Neural progenitor cell (in vitro differentiated cells): ENCODE measurements around the gene OR52N1. TPM values are rescaled to one million over a fixed set of nuclear protein-coding genes. Genes with fewer than 3 reads are reported as not detected.

Source experiments
- DNase-seq: peaks from one replicate; pipeline ENCODE4 v3.0.0-alpha.2; 2016; ENCODE audit warnings: low spot score
- H2AFZ ChIP-seq: fragments of 200-600 bp; sonication (generic); replicated peaks from 2 replicates; pipeline ENCODE4 v1.6.1; 2016; ENCODE audit warnings: antibody characterized with exemption
- H3F3A ChIP-seq: fragments of 200-600 bp; sonication (generic); 2 replicates; pipeline ENCODE4 v1.6.1; 2016; ENCODE audit warnings: antibody characterized with exemption, low read depth
- H3K27ac ChIP-seq: fragments of 200-600 bp; sonication (generic); 2 replicates; pipeline ENCODE4 v1.5.1; 2016; ENCODE audit warnings: mild to moderate bottlenecking
- H3K27me3 ChIP-seq: fragments of 200-600 bp; sonication (generic); 2 replicates; pipeline ENCODE4 v1.6.1; 2016; ENCODE audit warnings: mild to moderate bottlenecking, moderate library complexity
- H3K36me3 ChIP-seq: fragments of 200-600 bp; sonication (generic); 2 replicates; pipeline ENCODE4 v1.5.1; 2016
- H3K4me1 ChIP-seq: fragments of 200-600 bp; sonication (generic); 2 replicates; pipeline ENCODE4 v1.6.1; 2016; ENCODE audit warnings: mixed run types
- H3K4me2 ChIP-seq: fragments of 200-600 bp; sonication (generic); 2 replicates; pipeline ENCODE4 v1.6.1; 2016
- H3K4me3 ChIP-seq: fragments of 200-600 bp; sonication (generic); 2 replicates; pipeline ENCODE4 v1.5.1; 2016
- H3K79me2 ChIP-seq: fragments of 200-600 bp; sonication (generic); 2 replicates; pipeline ENCODE4 v1.6.1; 2016; ENCODE audit warnings: low read depth
- H3K9ac ChIP-seq: fragments of 200-600 bp; sonication (generic); 2 replicates; pipeline ENCODE4 v1.6.1; 2016
- H3K9me3 ChIP-seq: fragments of 200-600 bp; sonication (generic); 2 replicates; pipeline ENCODE4 v1.5.1; 2016; ENCODE audit warnings: low read depth
- H4K20me1 ChIP-seq: fragments of 200-600 bp; sonication (generic); 2 replicates; pipeline ENCODE4 v1.6.1; 2016; ENCODE audit warnings: low read depth
- H3K27ac Mint-ChIP-seq: 3 replicates; pipeline ENCODE4 v1.8.0; 2021; ENCODE audit warnings: mixed read lengths
- H3K27me3 Mint-ChIP-seq: 2 replicates; pipeline ENCODE4 v1.8.0; 2022; ENCODE audit warnings: low read depth, mild to moderate bottlenecking, inconsistent platforms, moderate library complexity, mixed read lengths; ENCODE audit not compliant: insufficient read depth
- H3K36me3 Mint-ChIP-seq: 3 replicates; pipeline ENCODE4 v1.8.0; 2021; ENCODE audit warnings: mixed read lengths
- H3K4me1 Mint-ChIP-seq: 3 replicates; pipeline ENCODE4 v1.8.0; 2021; ENCODE audit warnings: mixed read lengths
- H3K4me3 Mint-ChIP-seq: 3 replicates; pipeline ENCODE4 v1.8.0; 2021; ENCODE audit warnings: mild to moderate bottlenecking, moderate library complexity, mixed read lengths
- H3K9me3 Mint-ChIP-seq: 3 replicates; pipeline ENCODE4 v1.8.0; 2020; ENCODE audit warnings: mixed read lengths
- EZH2 ChIP-seq: fragments of 200-600 bp; sonication (generic); IDR thresholded peaks from 2 replicates; pipeline ENCODE4 v1.6.1; 2017; ENCODE audit warnings: antibody characterized with exemption, mild to moderate bottlenecking, moderate library complexity
- EZH2phosphoT487 ChIP-seq: fragments of 200-600 bp; sonication (generic); IDR thresholded peaks from 2 replicates; pipeline ENCODE4 v1.6.1; 2017; ENCODE audit warnings: antibody characterized with exemption
- total RNA-seq: library from RNA; depleted of rRNA; stranded (reverse); fragments of >200 nt; gene quantifications from 2 replicates; pipeline ENCODE4 v1.2.3, GENCODE V29; 2015; ENCODE audit warnings: low replicate concordance
- TF ChIP-seq, protein P1 (sequence below): fragments of 200-600 bp; sonication (generic); IDR thresholded peaks from 2 replicates; pipeline ENCODE4 v1.5.1; 2017; ENCODE audit warnings: antibody characterized with exemption, mild to moderate bottlenecking

Gene OR52N1
- total RNA-seq, 1 donor from 2014 or later = not detected

DNA sequence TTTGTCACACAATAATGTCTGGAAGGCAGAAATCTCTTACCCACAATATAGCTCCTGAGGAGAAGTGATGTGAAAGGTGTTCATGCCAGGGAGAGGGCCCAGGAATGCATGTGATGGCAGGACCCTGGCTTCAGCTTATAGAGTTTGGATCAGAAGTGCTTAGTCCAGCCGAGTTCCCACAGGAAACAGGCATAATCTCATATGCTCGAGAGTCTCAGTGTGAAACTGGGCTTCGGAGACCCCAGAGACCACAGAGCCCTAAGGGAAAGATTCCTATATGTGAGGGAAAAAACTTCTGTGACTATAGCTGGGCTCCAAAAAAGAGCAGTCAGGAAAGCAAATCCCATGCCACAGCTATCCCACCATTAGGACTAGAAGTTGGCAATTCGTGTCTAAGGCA, 7.8 kb downstream of the OR52N1 start, which contains the start of gene OR52N5:
TSS of gene OR52N5 (minus strand) at position 101 of the 400 bp plus-strand sequence. CDS start 4,721 bp downstream, outside the sequence.
- no peaks in the 10 kb centered on the region for H3K36me3 ChIP-seq
- no peaks in the 10 kb centered on the region for H3K36me3 Mint-ChIP-seq
- H3K4me3 Mint-ChIP-seq = no peak within 1 kb of the TSS
- no peaks in the 10 kb centered on the region for H3K4me1 ChIP-seq
- no peak within 1 kb of the TSS for H2AFZ ChIP-seq
- H3K4me1 Mint-ChIP-seq = no peaks in the 10 kb centered on the region
- H3K27ac Mint-ChIP-seq = no peak within 1 kb of the TSS
- H4K20me1 ChIP-seq = no peaks in the 10 kb centered on the region
- no peak for DNase-seq
- no peak within 1 kb of the TSS for H3K4me2 ChIP-seq
- no peak within 1 kb of the TSS for H3K27ac ChIP-seq
- H3K79me2 ChIP-seq = no peaks in the 10 kb centered on the region
- H3K9me3 ChIP-seq = no peaks in the 10 kb centered on the region
- H3K9ac ChIP-seq = no peak within 1 kb of the TSS
- no peak within 1 kb of the TSS for H3K4me3 ChIP-seq
- H3K9me3 Mint-ChIP-seq = no peaks in the 10 kb centered on the region
- no peaks in the 10 kb centered on the region for H3K27me3 ChIP-seq
- no peaks in the 10 kb centered on the region for H3K27me3 Mint-ChIP-seq
- TF ChIP-seq, protein P1, sequence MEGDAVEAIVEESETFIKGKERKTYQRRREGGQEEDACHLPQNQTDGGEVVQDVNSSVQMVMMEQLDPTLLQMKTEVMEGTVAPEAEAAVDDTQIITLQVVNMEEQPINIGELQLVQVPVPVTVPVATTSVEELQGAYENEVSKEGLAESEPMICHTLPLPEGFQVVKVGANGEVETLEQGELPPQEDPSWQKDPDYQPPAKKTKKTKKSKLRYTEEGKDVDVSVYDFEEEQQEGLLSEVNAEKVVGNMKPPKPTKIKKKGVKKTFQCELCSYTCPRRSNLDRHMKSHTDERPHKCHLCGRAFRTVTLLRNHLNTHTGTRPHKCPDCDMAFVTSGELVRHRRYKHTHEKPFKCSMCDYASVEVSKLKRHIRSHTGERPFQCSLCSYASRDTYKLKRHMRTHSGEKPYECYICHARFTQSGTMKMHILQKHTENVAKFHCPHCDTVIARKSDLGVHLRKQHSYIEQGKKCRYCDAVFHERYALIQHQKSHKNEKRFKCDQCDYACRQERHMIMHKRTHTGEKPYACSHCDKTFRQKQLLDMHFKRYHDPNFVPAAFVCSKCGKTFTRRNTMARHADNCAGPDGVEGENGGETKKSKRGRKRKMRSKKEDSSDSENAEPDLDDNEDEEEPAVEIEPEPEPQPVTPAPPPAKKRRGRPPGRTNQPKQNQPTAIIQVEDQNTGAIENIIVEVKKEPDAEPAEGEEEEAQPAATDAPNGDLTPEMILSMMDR = no peak
- TF ChIP-seq EZH2phosphoT487 (no peak), EZH2 (no peak)
- H3F3A ChIP-seq = no peaks in the 10 kb centered on the region

DNA sequence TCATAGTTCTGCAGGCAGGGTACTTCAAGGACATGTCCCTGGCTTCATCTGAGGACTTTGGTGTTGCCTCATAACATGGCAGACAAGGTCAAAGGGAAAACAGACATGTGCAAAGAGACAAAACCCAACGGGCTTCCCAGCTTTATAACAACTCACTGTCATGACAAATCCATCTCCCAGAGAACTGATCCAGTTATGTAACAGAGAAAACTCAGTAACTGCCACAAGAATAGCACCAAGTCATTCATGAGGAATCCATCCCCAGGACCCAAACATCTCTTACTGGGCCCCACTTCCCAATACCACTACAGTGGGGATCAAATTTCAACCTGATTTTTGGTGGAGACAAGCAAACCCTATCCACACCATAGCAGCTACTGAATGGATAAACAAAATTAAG, 24.0 kb downstream of the OR52N1 start:
- TF ChIP-seq, protein P1 = no peak
- no peak for TF ChIP-seq EZH2
- no peak for TF ChIP-seq EZH2phosphoT487
- H3K36me3 Mint-ChIP-seq = no peaks in the 10 kb centered on the region
- no peaks in the 10 kb centered on the region for H3K27me3 Mint-ChIP-seq
- Histone ChIP-seq H3K79me2 (no peaks in the 10 kb centered on the region), H3K4me1 (no peaks in the 10 kb centered on the region), H3K4me2 (no peak overlapping the region), H2AFZ (no peak overlapping the region), H3K27me3 (no peaks in the 10 kb centered on the region), H3K36me3 (no peaks in the 10 kb centered on the region), H4K20me1 (no peaks in the 10 kb centered on the region), H3K27ac (no peak overlapping the region), H3F3A (no peaks in the 10 kb centered on the region), H3K9ac (no peak overlapping the region), H3K4me3 (no peak overlapping the region), H3K9me3 (no peaks in the 10 kb centered on the region)
- no peaks in the 10 kb centered on the region for H3K4me1 Mint-ChIP-seq
- H3K9me3 Mint-ChIP-seq = no peaks in the 10 kb centered on the region
- H3K27ac Mint-ChIP-seq = no peak overlapping the region
- no peak for DNase-seq
- no peak overlapping the region for H3K4me3 Mint-ChIP-seq

DNA sequence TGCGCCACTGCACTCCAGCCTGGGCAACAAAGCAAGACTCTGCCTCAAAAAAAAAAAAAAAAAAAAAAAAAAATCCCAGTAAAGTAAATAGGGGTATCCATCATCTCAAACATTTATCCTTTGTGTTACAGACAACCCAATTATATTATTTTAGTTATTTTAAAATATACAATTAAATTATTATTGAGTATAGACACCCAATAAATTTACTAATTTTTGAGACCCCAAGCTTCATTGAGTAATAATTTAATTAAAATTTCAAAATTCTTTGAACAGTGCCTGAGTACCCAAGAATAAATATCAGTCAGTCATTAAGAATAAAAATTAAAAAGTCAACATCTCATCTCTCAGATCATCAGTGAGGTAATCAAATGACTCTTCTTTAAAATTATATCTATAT, 37.1 kb downstream of the OR52N1 start, which contains the start of gene OR52N4:
TSS of gene OR52N4 (plus strand) at position 301 of the 400 bp plus-strand sequence. CDS start 498 bp downstream, outside the sequence.
- no peaks in the 10 kb centered on the region for H3K79me2 ChIP-seq
- no peaks in the 10 kb centered on the region for H3K27me3 ChIP-seq
- no peak within 1 kb of the TSS for H2AFZ ChIP-seq
- H3K36me3 Mint-ChIP-seq = no peaks in the 10 kb centered on the region
- no peaks in the 10 kb centered on the region for H3K27me3 Mint-ChIP-seq
- no peaks in the 10 kb centered on the region for H3F3A ChIP-seq
- TF ChIP-seq EZH2phosphoT487 (no peak), EZH2 (no peak)
- TF ChIP-seq, protein P1 = no peak
- H3K4me3 Mint-ChIP-seq = no peak within 1 kb of the TSS
- H3K4me2 ChIP-seq = no peak within 1 kb of the TSS
- no peak within 1 kb of the TSS for H3K9ac ChIP-seq
- H3K9me3 ChIP-seq = no peaks in the 10 kb centered on the region
- no peak for DNase-seq
- no peaks in the 10 kb centered on the region for H3K4me1 Mint-ChIP-seq
- no peaks in the 10 kb centered on the region for H3K4me1 ChIP-seq
- H3K9me3 Mint-ChIP-seq = no peaks in the 10 kb centered on the region
- no peak within 1 kb of the TSS for H3K27ac ChIP-seq
- H3K27ac Mint-ChIP-seq = no peak within 1 kb of the TSS
- no peaks in the 10 kb centered on the region for H4K20me1 ChIP-seq
- no peak within 1 kb of the TSS for H3K4me3 ChIP-seq
- no peaks in the 10 kb centered on the region for H3K36me3 ChIP-seq
